Neural cell (in vitro differentiated cells): ENCODE measurements around the gene GPC3.

Experiments
- EP300 ChIP-seq: fragments of 450-650 bp; conservative IDR thresholded peaks from 2 replicates; pipeline ENCODE4 v1.6.1; 2014; ENCODE audit warnings: antibody characterized with exemption, mild to moderate bottlenecking, moderate library complexity; ENCODE audit not compliant: poor library complexity, severe bottlenecking
- EZH2 ChIP-seq: fragments of 200-600, 300-800 bp; shearing (Covaris generic), sonication (generic); IDR thresholded peaks from 2 replicates; pipeline ENCODE4 v1.6.1; 2014; ENCODE audit warnings: antibody characterized with exemption, low read length, borderline replicate concordance, mild to moderate bottlenecking; ENCODE audit not compliant: insufficient read depth, poor library complexity, severe bottlenecking
- MXI1 ChIP-seq: fragments of 450-650 bp; conservative IDR thresholded peaks from 2 replicates; pipeline ENCODE4 v1.6.1; 2014; ENCODE audit warnings: antibody characterized with exemption, mild to moderate bottlenecking; ENCODE audit not compliant: poor library complexity, severe bottlenecking
- POLR2AphosphoS5 ChIP-seq: IDR thresholded peaks from 2 replicates; pipeline ENCODE4 v1.6.1; 2012
- REST ChIP-seq: IDR thresholded peaks from 2 replicates; pipeline ENCODE4 v1.6.1; 2012; ENCODE audit warnings: borderline replicate concordance
- TAF1 ChIP-seq: IDR thresholded peaks from 2 replicates; pipeline ENCODE4 v1.6.1; 2012; ENCODE audit warnings: low read depth
- TF ChIP-seq, protein P1 (sequence below): fragments of 450-650 bp; IDR thresholded peaks from 2 replicates; pipeline ENCODE4 v1.5.1; 2014; ENCODE audit warnings: antibody characterized with exemption, mild to moderate bottlenecking, moderate library complexity; ENCODE audit not compliant: poor library complexity, severe bottlenecking

GRCh38 chrX:134026565-134027311 lies 41.3 kb upstream of the GPC3 start:
- TF ChIP-seq, protein P1, sequence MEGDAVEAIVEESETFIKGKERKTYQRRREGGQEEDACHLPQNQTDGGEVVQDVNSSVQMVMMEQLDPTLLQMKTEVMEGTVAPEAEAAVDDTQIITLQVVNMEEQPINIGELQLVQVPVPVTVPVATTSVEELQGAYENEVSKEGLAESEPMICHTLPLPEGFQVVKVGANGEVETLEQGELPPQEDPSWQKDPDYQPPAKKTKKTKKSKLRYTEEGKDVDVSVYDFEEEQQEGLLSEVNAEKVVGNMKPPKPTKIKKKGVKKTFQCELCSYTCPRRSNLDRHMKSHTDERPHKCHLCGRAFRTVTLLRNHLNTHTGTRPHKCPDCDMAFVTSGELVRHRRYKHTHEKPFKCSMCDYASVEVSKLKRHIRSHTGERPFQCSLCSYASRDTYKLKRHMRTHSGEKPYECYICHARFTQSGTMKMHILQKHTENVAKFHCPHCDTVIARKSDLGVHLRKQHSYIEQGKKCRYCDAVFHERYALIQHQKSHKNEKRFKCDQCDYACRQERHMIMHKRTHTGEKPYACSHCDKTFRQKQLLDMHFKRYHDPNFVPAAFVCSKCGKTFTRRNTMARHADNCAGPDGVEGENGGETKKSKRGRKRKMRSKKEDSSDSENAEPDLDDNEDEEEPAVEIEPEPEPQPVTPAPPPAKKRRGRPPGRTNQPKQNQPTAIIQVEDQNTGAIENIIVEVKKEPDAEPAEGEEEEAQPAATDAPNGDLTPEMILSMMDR: peak; percentile 56
- TF ChIP-seq REST (no peak), TAF1 (no peak), MXI1 (no peak), EP300 (no peak), EZH2 (no peak), POLR2AphosphoS5 (no peak)
